ENCODE results near the gene SLX4IP.

Gene SLX4IP

DNA sequence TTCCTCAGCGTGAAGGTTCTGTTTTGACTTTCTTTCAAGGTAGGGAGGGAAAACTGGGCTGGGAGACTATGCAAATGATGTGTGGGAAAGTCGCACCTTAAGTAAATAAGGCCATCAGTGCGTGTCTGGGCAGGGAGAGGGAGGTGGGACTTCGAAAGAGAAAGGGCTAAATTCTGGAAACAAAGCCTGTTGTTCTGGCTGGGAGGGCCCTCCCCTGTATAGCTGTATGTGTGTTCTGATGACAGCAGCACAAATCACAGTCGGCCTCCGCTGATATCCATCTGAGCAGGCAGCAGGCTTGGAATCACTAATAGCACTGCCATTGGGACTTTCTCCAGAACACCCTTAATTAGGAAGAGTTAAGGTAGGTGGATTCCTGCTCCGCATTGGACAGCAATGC, 219.5 kb downstream of the SLX4IP start:
- DNase-seq = no peak

DNA sequence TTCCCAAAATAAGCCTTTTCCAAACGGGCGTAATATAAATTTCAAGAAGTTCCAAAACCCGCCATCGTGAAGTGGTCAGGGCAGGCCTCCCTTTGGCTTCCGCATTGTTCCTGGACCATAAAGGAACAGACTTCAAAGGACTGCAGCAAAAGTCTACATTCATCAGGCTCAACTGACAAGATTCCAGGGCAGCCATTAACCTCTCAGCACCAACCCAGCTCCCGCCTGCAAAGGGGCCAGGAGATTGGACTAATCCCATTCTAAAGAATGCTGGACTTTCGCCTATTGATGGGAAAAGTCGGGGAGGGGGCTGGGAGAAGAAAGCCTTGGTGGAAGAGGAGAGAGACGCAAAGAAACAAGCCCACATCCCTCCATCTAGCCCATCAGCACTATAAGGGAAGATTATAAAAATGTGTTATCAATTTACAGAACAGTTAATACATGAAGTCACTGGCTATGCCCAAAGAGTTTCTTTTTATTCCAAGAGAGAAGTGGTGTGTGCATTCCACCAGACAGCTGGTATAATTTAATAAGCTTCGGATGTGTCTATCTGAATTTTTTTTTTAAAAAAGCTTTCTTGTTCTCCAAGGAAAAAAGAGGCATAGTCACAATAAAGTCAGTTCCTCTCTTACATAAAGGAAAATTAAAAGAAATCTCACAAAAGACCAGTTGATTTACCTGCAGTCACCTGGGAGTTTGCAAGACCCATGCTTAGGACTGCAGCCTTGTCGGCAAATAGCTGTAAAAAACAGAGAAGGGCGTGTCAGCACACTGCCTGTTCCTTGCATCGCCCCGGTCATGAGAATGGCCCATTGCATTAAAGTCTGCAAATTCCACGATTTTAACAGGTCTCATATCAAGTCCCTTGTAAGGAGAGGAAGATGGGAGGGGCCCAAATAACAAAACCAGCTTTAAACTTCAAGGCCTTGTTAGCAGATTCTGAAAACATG, 220.9 kb downstream of the SLX4IP start:
- no peak for DNase-seq

DNA sequence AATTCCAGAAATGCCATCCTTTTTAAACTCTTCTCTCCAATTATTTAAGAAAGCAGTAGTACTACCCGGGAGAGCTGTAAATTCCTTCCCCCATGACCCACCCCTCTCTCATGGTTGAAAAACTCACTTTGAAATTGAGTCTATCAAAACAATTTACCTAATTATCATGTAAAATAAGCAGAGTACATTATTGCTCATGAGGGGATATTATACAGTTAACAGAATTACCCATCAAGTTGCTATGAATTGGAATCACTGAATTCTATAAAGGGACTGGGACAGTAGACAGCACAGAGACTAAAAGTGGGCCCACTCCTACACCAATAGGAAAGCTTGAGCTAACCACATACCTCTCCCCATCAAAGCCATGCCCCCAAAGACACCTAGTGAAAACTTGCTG, 222.3 kb downstream of the SLX4IP start:
- DNase-seq = no peak

DNA sequence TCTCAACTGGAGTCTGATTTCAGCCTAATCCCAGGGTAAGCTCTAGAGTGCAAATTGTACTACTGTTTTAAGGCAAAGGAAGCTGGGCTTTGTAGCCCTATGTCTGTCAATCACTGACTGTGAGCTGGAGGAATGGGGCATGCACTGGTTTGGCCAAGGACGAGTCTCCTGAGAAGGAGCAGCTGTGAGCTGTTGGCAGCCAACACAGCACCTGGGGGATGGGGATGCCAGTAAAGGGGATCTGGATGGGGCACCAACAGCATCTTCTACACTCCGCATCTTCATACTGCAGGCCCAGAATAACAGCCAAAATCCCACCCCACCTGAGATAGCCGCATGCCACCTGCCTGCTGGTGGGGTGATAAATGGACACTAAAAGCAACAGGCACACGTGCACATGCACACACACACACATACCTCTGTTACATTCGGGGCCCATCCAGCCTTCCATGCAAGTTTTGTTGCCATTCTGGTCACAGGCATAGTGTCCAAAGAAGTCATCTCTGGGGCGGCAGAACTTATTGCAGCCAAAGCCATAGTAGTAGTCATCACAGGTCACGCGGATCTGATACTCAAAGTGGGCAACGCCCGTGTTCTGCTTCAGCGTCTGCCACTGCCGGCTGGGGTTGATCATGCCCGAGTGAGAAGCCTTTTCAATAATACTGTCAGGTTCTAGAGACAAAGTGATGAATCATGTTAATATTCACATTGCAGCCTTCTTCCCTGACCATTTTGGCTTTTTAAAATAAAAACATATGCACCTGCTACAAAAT, 223.1 kb downstream of the SLX4IP start:
- no peak for DNase-seq

DNA sequence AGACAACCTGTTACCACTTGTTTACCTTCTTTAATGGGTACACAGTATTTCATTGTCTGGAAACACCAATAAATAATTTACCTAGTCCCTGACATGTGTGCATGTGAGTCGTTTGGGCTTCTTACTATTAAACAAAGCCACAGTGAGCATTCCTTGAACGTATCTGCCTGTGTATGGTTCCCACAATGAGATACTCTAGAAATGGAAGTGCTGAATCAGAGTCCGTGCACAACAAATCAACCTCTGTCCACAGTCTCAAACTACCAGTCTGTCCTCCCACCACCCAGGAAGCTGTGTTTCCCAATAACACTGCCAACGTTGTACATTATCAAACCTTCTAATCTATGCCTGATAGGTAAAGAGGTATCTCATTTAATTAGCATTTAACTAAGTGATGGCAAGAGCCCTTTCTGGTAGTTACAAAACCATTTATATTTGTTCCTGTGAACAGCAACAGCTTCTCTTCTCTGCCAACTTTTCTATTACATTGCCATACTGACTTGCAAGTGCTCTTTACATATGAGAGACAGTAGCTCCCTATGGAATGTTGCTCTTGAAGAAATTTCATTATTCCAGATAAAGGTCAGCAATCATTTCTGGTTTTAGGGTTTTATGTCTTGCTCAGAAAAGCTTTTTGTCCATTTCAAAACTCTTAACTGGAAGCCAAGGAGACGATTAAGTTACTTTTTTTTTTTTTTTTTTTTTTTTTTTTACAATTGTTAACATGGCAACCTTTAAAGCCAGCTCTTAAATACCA, 223.9 kb downstream of the SLX4IP start:
- no peak for DNase-seq

DNA sequence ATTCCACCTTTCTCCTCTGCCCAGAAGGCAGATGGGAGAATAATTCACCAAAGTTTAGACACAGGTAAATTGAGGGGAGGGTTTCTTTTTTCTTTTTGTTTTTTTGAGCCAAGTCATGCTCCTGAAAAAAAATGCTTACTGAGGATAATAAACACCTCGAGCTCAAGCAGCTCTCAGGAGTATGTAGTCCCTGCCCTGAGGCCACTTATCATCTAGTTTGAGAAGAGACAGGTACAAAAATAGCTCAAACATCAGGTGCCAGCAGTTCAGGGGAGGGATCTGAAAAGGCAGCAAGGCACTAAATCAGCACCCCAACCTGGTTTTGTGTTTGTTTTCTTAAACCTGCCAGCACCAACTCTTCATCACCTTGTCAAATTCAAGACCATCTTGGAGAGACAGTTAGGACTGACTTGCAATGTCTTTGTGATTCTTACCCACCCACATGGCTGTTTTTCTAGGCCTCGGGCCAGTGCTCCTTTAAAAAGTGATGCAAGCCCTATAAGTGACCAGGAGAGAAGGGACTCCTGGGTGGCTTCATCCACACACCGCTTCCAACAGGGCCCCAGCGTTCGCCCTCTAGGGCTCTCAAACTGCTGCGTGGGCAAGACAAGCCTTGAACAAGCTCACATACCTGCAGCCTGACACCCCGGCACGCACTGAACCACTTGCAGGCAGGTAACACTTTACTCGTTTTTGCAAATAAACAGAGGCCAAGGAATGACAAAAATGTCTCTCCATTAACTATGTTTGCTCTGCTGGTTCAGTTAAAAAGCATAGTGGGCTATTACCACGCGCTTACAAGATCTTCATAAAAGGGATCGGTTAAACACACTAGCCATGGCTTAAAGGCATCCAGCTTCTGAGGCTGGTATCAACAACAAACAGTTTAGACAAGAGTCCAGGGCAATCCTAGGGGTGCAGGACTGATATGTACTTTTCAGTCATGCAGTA, 224.8 kb downstream of the SLX4IP start:
- DNase-seq = no peak

DNA sequence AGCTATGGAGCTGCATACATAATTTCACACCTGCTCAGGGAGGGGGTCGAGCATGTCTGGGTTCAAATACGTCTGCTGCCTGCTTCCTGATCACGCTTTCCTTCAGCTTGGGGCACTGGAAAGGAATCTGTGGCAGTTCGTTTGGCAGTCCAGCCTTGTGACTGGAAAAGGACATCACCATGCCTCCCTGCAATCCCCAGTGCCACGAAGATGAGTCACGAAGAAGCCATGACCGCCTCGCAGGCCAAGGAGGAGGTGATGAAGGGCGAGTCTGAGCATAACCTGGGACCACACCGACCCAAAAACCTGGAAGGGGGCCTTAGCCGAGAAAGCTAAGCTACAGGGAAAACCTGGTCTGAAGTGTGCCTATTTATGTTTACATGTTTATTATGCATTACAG, 225.6 kb downstream of the SLX4IP start:
- no peak for DNase-seq

DNA sequence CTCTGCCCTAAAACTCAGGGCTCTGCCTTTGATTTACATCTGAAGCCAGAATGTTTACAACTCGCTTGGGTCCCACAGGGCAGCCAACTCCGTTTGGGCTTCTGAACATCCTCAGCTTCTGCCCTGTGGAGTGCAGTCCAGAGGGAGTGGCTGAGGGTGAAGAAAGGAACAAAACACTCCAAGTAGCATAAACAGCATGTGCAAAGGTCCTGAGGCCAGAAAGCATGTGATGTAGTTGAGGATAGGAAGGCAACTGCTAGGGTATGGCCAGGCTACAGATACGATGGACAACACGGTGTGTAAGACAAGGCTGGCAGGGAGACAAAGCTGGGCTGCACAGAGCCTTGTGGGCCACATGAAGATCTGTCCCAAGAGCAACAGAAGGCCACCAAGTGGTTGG, 226.2 kb downstream of the SLX4IP start:
- DNase-seq = no peak

DNA sequence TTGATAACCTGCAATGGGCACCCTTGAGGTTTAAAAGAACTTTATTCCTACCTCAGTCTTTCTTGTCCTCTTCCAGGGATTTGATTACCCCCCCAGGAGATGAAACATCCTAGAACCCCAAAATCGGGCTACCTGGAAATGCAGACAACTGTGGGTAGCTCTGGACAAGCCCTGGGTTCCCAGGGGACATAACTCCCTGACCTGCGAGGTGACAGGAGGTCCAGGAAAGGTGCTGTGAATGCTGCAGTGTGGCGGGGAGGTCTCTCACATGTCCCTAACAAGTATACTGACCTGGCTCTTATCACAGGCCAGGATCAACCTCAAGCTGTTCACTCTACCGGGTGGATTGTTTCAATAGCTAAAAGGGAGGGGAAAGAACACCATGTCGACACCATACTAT, 227.0 kb downstream of the SLX4IP start:
- no peak for DNase-seq

DNA sequence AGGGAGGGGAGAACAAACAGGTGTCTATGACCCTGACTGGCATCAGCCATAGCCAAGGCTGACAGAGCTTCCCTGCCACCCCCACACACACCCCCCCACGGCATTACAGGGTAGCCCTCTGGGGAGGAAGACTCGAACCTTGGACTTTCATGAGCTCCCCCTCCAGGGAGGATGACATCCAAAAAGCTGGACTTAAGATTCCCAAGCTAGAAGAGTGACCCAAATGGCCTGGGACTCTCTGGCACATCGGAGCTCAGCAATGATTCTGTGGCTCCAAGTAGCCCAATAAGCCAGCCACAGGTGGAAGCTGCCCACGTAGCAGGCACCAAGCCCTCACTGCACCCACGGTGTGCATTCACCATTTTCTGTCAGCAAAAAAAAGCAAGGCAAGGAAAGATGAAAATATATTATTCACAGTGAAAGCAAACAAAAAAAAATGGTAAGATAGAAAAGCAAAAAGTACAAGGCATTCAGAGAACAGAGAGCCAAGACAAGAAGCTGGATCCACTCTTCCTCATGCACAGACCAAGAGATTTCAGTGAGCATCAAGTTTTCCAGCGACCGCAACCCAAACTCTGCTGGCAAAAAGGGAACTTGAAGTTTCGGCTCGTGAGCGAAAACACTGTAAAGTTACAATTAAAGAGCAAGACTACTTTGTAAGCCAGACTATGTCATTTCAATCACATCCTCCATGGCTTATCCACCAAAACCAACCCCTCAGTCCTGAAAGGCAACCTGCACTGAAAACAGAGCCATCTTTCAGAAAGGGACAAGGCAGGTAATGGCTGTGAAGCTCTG, 227.8 kb downstream of the SLX4IP start:
- no peak for DNase-seq

DNA sequence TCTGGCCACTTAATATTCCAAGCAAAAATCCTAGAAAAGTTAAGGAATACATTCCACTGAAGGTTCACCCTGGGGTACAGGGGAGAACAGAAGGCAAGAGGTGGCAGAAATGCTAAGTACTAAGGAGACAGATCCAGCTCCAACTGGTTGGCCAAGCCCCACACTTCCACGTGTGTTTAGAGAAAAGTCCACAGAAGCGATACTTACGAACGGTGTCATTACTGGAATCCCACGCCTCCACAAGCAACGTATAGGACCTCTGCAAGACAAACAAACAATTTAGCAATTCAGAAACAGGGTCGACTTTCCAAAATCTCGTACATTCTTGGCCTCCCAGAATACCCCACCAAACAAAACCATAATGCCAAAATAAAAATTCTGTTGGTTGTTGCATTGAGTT, 228.7 kb downstream of the SLX4IP start:
- no peak for DNase-seq

DNA sequence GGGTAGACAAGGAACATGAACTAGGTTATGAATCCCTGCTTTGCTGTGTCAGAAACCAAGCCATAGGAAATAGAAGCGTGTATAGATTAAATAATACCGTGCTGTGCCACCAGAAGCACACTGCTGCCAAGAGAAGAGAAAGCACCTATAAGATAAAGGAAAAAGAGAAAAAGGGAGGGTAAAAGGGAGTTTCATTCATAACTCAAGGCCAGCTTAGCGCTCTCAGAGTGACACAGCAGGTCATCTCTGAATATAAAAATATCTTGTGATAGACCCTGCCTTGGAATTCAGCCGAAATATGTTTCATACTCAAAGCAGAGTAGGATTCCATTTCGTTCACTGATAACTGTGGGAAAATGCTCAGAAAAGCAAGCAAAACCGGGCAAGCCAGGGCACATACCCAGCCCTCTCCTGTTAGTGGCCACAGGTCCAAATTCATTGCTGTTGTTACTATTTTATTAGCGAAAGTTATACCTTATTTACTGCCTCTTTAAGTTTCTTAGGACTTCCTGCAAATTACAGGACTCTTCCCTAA, 230.0 kb downstream of the SLX4IP start:
- DNase-seq = no peak

DNA sequence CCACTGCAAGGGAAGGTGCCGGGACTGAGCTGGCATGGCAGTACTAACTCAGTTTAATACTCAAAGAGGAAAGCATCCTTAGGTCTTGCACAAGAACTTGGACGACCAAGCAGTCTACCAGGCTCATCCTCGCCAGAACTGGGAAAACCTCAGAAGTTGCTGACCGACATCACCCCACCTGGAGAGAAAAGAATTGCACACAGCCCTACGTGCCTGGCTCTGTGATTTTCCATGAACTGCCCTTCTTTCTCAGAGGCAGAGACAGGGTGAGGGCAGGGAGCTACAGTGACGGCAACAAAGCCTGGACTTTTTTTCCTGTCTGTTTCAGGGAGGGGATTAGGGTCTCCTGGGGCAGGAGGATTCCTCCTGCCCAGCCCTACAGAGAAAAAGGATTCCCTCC, 230.7 kb downstream of the SLX4IP start:
- DNase-seq = no peak

DNA sequence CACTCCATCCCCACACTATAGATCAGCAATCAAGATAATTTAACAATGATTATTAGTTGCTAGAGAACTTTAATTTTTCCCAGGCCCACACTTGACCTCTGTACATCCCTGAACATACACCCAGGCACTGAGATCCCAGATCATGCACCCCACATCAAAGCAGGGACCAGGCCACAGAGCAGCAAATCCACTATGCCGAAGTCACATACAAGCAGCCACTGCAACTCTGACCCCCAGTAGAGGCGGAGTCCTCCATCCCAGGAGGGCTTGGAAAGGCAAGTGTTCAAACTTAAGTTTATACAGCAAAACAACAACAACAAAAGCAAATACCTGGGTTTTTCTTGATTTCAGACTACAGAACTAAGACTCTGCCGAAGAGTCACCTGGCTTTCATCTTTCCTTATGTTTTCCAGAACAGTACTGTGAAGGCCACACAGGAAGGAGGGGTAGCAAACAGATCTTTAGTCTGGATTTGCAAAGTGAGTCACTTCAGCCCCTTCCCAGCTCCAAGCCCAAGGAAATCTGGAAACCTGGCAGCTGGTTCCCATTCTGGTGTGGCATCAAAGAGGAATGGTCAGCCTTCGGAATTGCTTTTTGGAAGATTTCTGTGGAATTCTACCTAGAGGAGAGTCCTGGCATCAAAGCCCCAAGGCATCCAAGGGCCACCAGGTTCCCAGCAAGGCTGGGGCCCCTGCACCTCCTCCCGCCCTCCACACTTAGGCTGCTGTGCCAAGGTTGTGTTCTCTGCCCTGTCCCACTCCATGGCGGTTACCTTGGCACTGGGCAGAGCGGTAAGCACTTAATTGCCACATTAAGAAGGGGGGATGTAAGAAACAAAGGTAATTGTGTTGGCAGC, 231.3 kb downstream of the SLX4IP start:
- no peak for DNase-seq

DNA sequence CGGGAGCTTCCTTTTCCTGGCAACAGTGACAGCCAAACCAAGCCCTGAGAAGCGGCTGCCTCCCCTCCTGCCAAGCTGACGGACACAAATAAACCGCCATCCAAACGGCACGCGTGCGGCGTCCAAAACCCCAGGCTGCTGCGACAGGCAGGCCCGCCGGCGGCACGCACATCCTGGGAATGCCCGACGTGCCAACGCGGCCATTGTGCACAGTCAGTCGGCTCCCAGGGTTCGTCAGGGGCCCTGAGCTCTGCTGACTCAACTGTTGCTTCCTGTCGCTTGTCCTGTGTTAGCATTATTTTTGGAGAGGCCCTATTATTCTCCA, 231.9 kb downstream of the SLX4IP start:
- no peak for DNase-seq

DNA sequence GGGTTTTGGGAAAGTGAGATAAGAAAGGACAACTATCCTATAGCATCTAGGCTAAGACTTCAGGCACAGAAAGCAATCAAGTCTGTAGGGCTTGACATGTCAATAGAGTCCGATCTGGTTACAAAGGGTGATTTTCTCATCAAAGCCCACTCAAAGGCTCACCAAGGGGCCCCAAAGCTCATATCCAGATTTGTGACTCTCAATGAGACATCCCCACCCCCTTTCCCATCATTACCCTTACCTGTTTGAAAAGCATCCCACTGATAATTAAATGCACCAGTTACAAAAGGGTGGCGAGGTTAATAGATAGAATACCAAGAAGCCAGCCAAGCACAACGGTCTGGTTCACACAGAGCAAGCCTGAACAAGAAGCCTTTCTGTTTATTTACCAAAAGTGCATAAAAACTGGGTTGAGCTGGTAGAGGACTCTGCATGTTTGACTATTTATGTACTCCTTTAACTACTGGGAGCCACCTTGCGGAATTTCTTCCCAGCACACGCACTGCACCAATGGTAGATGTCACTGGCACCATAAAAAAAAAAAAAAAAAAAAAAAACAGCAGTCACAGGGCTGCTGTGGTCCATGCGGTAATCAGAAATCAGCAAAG, 232.6 kb downstream of the SLX4IP start:
- DNase-seq = no peak

DNA sequence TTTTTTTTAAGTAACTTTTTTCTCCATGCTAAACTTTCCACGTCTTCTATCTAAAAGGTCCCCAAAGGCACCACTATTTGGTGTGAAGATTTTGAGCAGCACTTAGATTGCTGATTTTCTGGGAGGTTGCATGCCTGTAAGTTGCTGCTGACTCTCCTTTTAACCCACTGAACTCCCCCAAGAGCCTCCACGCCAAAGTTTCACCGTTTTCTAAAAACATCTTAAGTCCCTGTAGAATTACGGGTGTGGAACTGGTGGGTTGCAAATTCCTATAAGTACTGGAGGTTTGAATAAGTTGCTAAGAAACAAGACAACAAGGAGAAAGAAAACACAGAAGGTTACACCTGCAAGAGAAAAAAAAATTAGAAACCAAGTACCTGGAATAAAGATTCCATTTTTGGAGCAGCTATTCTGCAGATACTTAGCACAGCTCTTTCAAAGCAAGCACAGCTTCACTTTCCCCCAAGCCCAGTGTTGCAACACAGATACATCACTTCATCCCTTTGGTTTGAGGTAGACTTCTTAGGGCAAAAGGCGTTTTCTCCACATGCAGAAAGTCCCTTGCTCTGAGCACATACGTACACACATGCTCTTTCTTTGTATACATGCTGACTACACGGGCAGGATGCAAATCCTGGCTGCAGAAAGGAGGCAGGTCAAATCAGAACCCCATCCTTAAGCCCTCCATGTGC, 233.7 kb downstream of the SLX4IP start:
- no peak for DNase-seq

DNA sequence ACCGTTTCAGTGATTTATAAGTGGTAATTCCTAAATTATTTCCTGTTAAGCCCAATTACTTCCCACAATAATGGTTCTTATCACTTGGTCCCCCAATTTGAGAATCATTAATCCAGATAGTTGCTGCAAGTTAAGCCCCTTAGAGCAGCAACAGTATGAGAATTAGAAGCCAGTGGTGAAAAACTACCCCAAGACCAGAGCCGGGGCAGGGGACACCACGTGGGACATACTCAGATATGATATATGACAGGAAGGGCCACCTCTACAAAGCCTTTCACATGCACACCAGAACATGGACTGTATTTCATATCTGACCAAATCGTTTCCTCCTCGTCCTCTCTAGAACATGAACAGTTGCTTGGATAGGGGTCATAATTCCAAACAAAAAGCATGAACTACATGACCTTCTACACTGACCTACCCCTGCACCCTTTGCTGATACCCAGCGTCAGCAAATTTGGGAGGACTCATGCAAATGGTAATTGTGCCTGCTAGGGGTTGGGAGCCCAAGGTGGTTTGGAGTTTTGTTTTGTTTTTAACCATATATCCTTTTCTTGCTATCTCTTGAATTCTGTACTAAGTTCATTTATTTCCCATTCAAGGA, 234.8 kb downstream of the SLX4IP start:
- DNase-seq = no peak
